ENCODE data around the gene SPTAN1.

GRCh38 chr9:128615571-128615970 lies 63.2 kb downstream of the SPTAN1 start:
- TF ChIP-seq POLR2A (IDR thresholded peaks at IDR 0.05; ENCODE audit: low read length) (no peak), GATA1 (IDR thresholded peaks at IDR 0.05; ENCODE audit: low read depth, low read length) (no peak)

Data from erythroblast (primary cell).